ENCODE measurements around the gene KIAA2012. TPM values are rescaled to one million over a fixed set of nuclear protein-coding genes. Genes with fewer than 3 reads are reported as not detected.

The KIAA2012 gene
- polyA plus RNA-seq, 1 donor (not counting 4 experiments of a cell fraction or from before 2014, with no cell fraction given): not detected

GRCh38 chr2:202204855-202205254 is 131.8 kb downstream of the KIAA2012 start:
- DNase-seq (ENCODE audit: low read depth, low spot score) (no peak), FAIRE-seq (no peak)
- Histone ChIP-seq H3K9ac (ENCODE audit: control insufficient read depth, extremely low read depth, insufficient read depth, low read length) (no peak overlapping the region), H2AFZ (ENCODE audit: control insufficient read depth, low read length) (no peak overlapping the region), H3K27me3 (ENCODE audit: control insufficient read depth, extremely low read depth, insufficient read depth, low read length) (no peaks in the 10 kb centered on the region), H3K27ac (ENCODE audit: control insufficient read depth, insufficient read depth, low read length) (no peak overlapping the region), H3K4me2 (ENCODE audit: control insufficient read depth, extremely low read depth, insufficient read depth, low read depth, low read length) (no peak overlapping the region), H3K79me2 (ENCODE audit: control insufficient read depth, insufficient read depth, low read length) (no peaks in the 10 kb centered on the region), H3K4me1 (ENCODE audit: control insufficient read depth, extremely low read depth, insufficient read depth, low read length) (no peaks in the 10 kb centered on the region), H3K9me3 (ENCODE audit: control insufficient read depth, low read depth, low read length) (no peaks in the 10 kb centered on the region), H3K36me3 (ENCODE audit: control insufficient read depth in 2 of 2, extremely low read depth in 1 of 2, insufficient read depth in 2 of 2, low read length in 2 of 2) (peaks cover 0 to 4% of the 10 kb centered on the region in 2 experiments), H3K4me3 (ENCODE audit: control insufficient read depth in 2 of 3, extremely low read depth in 1 of 3, insufficient read depth in 2 of 3, low read depth in 1 of 3, low read length in 3 of 3) (no peak overlapping the region), H3K9me1 (ENCODE audit: control insufficient read depth, extremely low read depth, insufficient read depth, low read length) (no peaks in the 10 kb centered on the region), H4K20me1 (ENCODE audit: control insufficient read depth, extremely low read depth, insufficient read depth, low read length) (no peaks in the 10 kb centered on the region)
- TF ChIP-seq EZH2 (IDR thresholded peaks at IDR 0.05; ENCODE audit: low read length) (no peak), CTCF (optimal IDR thresholded peaks at IDR 0.05 in 1 of 3, IDR thresholded peaks at IDR 0.05 in 1 of 3, conservative IDR thresholded peaks at IDR 0.05 in 1 of 3; ENCODE audit: extremely low read depth in 1 of 3, insufficient read depth in 2 of 3, low read length in 3 of 3) (no peak)
- dilution Hi-C loops (cut with MboI; ENCODE audit: extremely low pct_ligation_motif_present, low sequenced_read_pairs): no loop called here

GRCh38 chr2:202208526-202208925 is 135.5 kb downstream of the KIAA2012 start:
- H3K4me2 ChIP-seq (ENCODE audit: control insufficient read depth, extremely low read depth, insufficient read depth, low read depth, low read length): no peak overlapping the region
- H3K79me2 ChIP-seq (ENCODE audit: control insufficient read depth, insufficient read depth, low read length): no peaks in the 10 kb centered on the region
- no peak overlapping the region for H3K27ac ChIP-seq (ENCODE audit: control insufficient read depth, insufficient read depth, low read length)
- no peak overlapping the region for H3K4me3 ChIP-seq (ENCODE audit: control insufficient read depth in 2 of 3, extremely low read depth in 1 of 3, insufficient read depth in 2 of 3, low read depth in 1 of 3, low read length in 3 of 3)
- H2AFZ ChIP-seq (ENCODE audit: control insufficient read depth, low read length): no peak overlapping the region
- no peaks in the 10 kb centered on the region for H3K9me1 ChIP-seq (ENCODE audit: control insufficient read depth, extremely low read depth, insufficient read depth, low read length)
- no peaks in the 10 kb centered on the region for H3K27me3 ChIP-seq (ENCODE audit: control insufficient read depth, extremely low read depth, insufficient read depth, low read length)
- FAIRE-seq (no peak), DNase-seq (ENCODE audit: low read depth, low spot score) (no peak)
- dilution Hi-C loops (cut with MboI; ENCODE audit: extremely low pct_ligation_motif_present, low sequenced_read_pairs): no loop called here
- H3K9ac ChIP-seq (ENCODE audit: control insufficient read depth, extremely low read depth, insufficient read depth, low read length): no peak overlapping the region
- no peaks in the 10 kb centered on the region for H3K9me3 ChIP-seq (ENCODE audit: control insufficient read depth, low read depth, low read length)
- peaks cover 0 to 4% of the 10 kb centered on the region in 2 experiments for H3K36me3 ChIP-seq (ENCODE audit: control insufficient read depth in 2 of 2, extremely low read depth in 1 of 2, insufficient read depth in 2 of 2, low read length in 2 of 2)
- TF ChIP-seq CTCF (optimal IDR thresholded peaks at IDR 0.05 in 1 of 3, IDR thresholded peaks at IDR 0.05 in 1 of 3, conservative IDR thresholded peaks at IDR 0.05 in 1 of 3; ENCODE audit: extremely low read depth in 1 of 3, insufficient read depth in 2 of 3, low read length in 3 of 3): no peak
- TF ChIP-seq EZH2 (IDR thresholded peaks at IDR 0.05; ENCODE audit: low read length): no peak
- no peaks in the 10 kb centered on the region for H3K4me1 ChIP-seq (ENCODE audit: control insufficient read depth, extremely low read depth, insufficient read depth, low read length)
- no peaks in the 10 kb centered on the region for H4K20me1 ChIP-seq (ENCODE audit: control insufficient read depth, extremely low read depth, insufficient read depth, low read length)
